Neural cell (in vitro differentiated cells): Measurements from ENCODE around the gene LIMS1. TPM values are rescaled to one million over a fixed set of nuclear protein-coding genes. Genes with fewer than 3 reads are reported as not detected.

Source experiments
- H2AFZ ChIP-seq: fragments of 200-600, 300-800 bp; sonication (generic), shearing (Covaris generic); 2 replicates; pipeline ENCODE4 v1.6.0; 2014; ENCODE audit warnings: low read depth, mild to moderate bottlenecking, antibody characterized with exemption, low read length, moderate library complexity
- H3F3A ChIP-seq: fragments of 200-600 bp; shearing (Covaris generic); 2 replicates; pipeline ENCODE4 v1.6.1; 2016; ENCODE audit warnings: mild to moderate bottlenecking, moderate library complexity, mixed read lengths, antibody characterized with exemption, low read length; ENCODE audit not compliant: insufficient read depth, poor library complexity, severe bottlenecking
- H3K27ac ChIP-seq: fragments of 200-600, 300-800 bp; sonication (generic), shearing (Covaris generic); 2 replicates; pipeline ENCODE4 v1.5.1; 2014; ENCODE audit warnings: mild to moderate bottlenecking, low read length, moderate library complexity
- H3K27me3 ChIP-seq: fragments of 300-800, 200-600 bp; sonication (generic), shearing (Covaris generic); 2 replicates; pipeline ENCODE4 v1.6.0; 2014; ENCODE audit warnings: mild to moderate bottlenecking, low read depth, low read length, moderate library complexity; ENCODE audit not compliant: insufficient read depth
- H3K36me3 ChIP-seq: fragments of 300-800, 200-600 bp; sonication (generic), shearing (Covaris generic); 2 replicates; pipeline ENCODE4 v1.5.1; 2014; ENCODE audit warnings: mild to moderate bottlenecking, antibody characterized with exemption, low read length, moderate library complexity; ENCODE audit not compliant: insufficient read depth
- H3K4me2 ChIP-seq: fragments of 300-800, 200-600 bp; sonication (generic), shearing (Covaris generic); 2 replicates; pipeline ENCODE4 v1.6.0; 2014; ENCODE audit warnings: mild to moderate bottlenecking, low read length
- H3K4me3 ChIP-seq: fragments of 300-800, 200-600 bp; sonication (generic), shearing (Covaris generic); 2 replicates; pipeline ENCODE4 v1.5.1; 2014; ENCODE audit warnings: mild to moderate bottlenecking, low read length, moderate library complexity
- H3K79me2 ChIP-seq: fragments of 200-600 bp; shearing (Covaris generic); replicated peaks from 2 replicates; pipeline ENCODE4 v1.6.0; 2014; ENCODE audit warnings: mild to moderate bottlenecking, low read length, moderate library complexity; ENCODE audit not compliant: insufficient read depth
- H3K9ac ChIP-seq: fragments of 300-800, 200-600 bp; sonication (generic), shearing (Covaris generic); 2 replicates; pipeline ENCODE4 v1.6.1; 2016; ENCODE audit warnings: mild to moderate bottlenecking, low read length, mixed read lengths
- H3K9me2 ChIP-seq: fragments of 200-600 bp; shearing (Covaris generic); 2 replicates; pipeline ENCODE4 v1.6.1; 2016; ENCODE audit warnings: mild to moderate bottlenecking, low read length, mixed read lengths; ENCODE audit not compliant: insufficient read depth
- H3K9me3 ChIP-seq: fragments of 200-600, 300-800 bp; sonication (generic), shearing (Covaris generic); 2 replicates; pipeline ENCODE4 v1.6.1; 2016; ENCODE audit warnings: mild to moderate bottlenecking, mixed run types, low read length, moderate library complexity, mixed read lengths
- H4K20me1 ChIP-seq: fragments of 200-600 bp; shearing (Covaris generic); 2 replicates; pipeline ENCODE4 v1.6.1; 2016; ENCODE audit warnings: mild to moderate bottlenecking, mixed run types; ENCODE audit not compliant: insufficient read depth
- CTCF ChIP-seq: fragments of 450-650 bp; IDR thresholded peaks from 2 replicates; pipeline ENCODE4 v1.5.1; 2014; ENCODE audit warnings: antibody characterized with exemption, mild to moderate bottlenecking, moderate library complexity; ENCODE audit not compliant: poor library complexity, severe bottlenecking
- EP300 ChIP-seq: fragments of 450-650 bp; conservative IDR thresholded peaks from 2 replicates; pipeline ENCODE4 v1.6.1; 2014; ENCODE audit warnings: antibody characterized with exemption, mild to moderate bottlenecking, moderate library complexity; ENCODE audit not compliant: poor library complexity, severe bottlenecking
- EZH2 ChIP-seq: fragments of 200-600, 300-800 bp; shearing (Covaris generic), sonication (generic); IDR thresholded peaks from 2 replicates; pipeline ENCODE4 v1.6.1; 2014; ENCODE audit warnings: antibody characterized with exemption, low read length, borderline replicate concordance, mild to moderate bottlenecking; ENCODE audit not compliant: insufficient read depth, poor library complexity, severe bottlenecking
- MXI1 ChIP-seq: fragments of 450-650 bp; conservative IDR thresholded peaks from 2 replicates; pipeline ENCODE4 v1.6.1; 2014; ENCODE audit warnings: antibody characterized with exemption, mild to moderate bottlenecking; ENCODE audit not compliant: poor library complexity, severe bottlenecking
- POLR2AphosphoS5 ChIP-seq: IDR thresholded peaks from 2 replicates; pipeline ENCODE4 v1.6.1; 2012
- RAD21 ChIP-seq: fragments of 450-650 bp; conservative IDR thresholded peaks from 2 replicates; pipeline ENCODE4 v1.6.1; 2014; ENCODE audit warnings: antibody characterized with exemption, mild to moderate bottlenecking, moderate library complexity
- REST ChIP-seq: IDR thresholded peaks from 2 replicates; pipeline ENCODE4 v1.6.1; 2012; ENCODE audit warnings: borderline replicate concordance
- SMC3 ChIP-seq: fragments of 450-650 bp; conservative IDR thresholded peaks from 2 replicates; pipeline ENCODE4 v1.6.1; 2014; ENCODE audit warnings: antibody characterized with exemption, mild to moderate bottlenecking, moderate library complexity; ENCODE audit not compliant: poor library complexity
- TAF1 ChIP-seq: IDR thresholded peaks from 2 replicates; pipeline ENCODE4 v1.6.1; 2012; ENCODE audit warnings: low read depth
- polyA plus RNA-seq: library from polyadenylated mRNA; depleted of rRNA; stranded (reverse); fragments of >200 nt; gene quantifications from 2 replicates; pipeline ENCODE4 v1.2.3, GENCODE V29; 2014

Gene LIMS1
- polyA plus RNA-seq, 1 donor from 2014 or later: 12.3 TPM

GRCh38 chr2:108552566-108552965 is 18.3 kb downstream of the LIMS1 start:
- Histone ChIP-seq H3K9me3 (no peaks in the 10 kb centered on the region), H3F3A (no peaks in the 10 kb centered on the region), H3K9me2 (no peaks in the 10 kb centered on the region), H4K20me1 (no peaks in the 10 kb centered on the region), H3K27ac (no peak overlapping the region), H3K4me3 (no peak overlapping the region), H3K9ac (no peak overlapping the region), H3K79me2 (peaks cover 4% of the 10 kb centered on the region), H2AFZ (no peak overlapping the region), H3K36me3 (no peaks in the 10 kb centered on the region), H3K27me3 (no peaks in the 10 kb centered on the region), H3K4me2 (no peak overlapping the region)
- TF ChIP-seq CTCF (no peak), SMC3 (no peak), MXI1 (no peak), EP300 (no peak), RAD21 (no peak), TAF1 (no peak), POLR2AphosphoS5 (no peak), EZH2 (no peak), REST (no peak)

- Histone ChIP-seq H3K79me2 (peaks cover 4% of the 10 kb centered on the region), H4K20me1 (no peaks in the 10 kb centered on the region), H2AFZ (no peak overlapping the region), H3K9ac (no peak overlapping the region), H3K36me3 (no peaks in the 10 kb centered on the region), H3K27me3 (no peaks in the 10 kb centered on the region), H3K9me3 (no peaks in the 10 kb centered on the region), H3F3A (no peaks in the 10 kb centered on the region), H3K4me2 (no peak overlapping the region), H3K9me2 (no peaks in the 10 kb centered on the region), H3K4me3 (no peak overlapping the region), H3K27ac (no peak overlapping the region)
- TF ChIP-seq REST: no peak
- TF ChIP-seq TAF1: no peak
- no peak for TF ChIP-seq EP300
- TF ChIP-seq RAD21: no peak
Observed at GRCh38 chr2:108553209-108553919, 19.1 kb downstream of the LIMS1 start.
